HG02885 (cell line): ENCODE results near the gene C6orf132.
"Not testable (repeated sequence)": the region's sequence is repeated elsewhere in the genome, so short reads cannot be mapped to it uniquely, and the experiment has no call there.

Experiments used
- ATAC-seq: cut with Tn5 transposase; IDR thresholded peaks from one replicate; pipeline ENCODE4 v1.9.1; 2021; ENCODE audit warnings: mild to moderate bottlenecking; ENCODE audit not compliant: unreplicated experiment, poor library complexity

The C6orf132 gene, protein sequence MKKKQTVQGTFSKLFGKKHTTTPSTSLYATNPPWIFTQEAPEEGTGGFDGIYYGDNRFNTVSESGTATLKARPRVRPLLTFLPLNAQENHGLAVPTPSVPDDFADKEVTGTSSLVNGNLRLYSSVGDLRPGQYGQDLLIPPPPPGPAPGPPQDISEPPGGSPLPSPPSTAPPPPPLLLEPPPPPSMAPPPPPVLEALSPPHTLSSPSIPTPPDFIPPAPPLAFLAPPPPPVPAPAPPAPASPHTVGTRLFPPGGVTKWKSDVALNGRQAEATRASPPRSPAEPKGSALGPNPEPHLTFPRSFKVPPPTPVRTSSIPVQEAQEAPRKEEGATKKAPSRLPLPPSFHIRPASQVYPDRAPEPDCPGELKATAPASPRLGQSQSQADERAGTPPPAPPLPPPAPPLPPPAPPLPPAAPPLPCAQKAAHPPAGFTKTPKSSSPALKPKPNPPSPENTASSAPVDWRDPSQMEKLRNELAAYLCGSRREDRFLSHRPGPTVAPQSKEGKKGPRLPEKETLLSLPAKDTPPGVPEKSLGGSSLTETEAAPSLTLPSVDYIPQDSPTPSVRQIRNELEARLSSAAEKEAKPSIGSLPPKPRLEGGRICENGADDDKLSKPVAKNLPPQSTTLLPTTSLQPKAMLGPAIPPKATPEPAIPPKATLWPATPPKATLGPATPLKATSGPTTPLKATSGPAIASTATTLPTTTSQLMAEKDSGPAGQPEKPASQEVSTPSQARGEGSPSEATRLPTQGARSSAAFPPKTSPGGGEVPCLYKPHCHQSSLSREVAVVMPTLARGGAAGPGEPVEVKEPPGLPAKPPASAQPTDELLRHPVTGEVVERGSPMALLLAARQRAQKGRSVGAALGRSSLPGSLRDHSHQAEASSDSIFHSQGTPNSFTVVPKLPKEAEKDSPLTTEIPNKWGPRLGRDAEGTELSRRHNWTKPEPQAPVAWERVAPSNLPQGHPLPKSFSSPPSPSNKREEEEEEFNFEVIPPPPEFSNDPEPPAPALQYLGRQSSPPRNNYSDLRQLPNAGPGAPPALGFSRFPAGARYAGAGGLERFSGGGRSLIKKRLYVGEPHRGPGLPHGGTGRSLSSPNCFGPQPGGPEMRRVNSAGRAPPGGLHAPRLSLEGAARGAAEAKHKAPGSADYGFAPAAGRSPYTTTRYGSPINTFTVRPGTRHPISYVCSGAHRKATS

DNA sequence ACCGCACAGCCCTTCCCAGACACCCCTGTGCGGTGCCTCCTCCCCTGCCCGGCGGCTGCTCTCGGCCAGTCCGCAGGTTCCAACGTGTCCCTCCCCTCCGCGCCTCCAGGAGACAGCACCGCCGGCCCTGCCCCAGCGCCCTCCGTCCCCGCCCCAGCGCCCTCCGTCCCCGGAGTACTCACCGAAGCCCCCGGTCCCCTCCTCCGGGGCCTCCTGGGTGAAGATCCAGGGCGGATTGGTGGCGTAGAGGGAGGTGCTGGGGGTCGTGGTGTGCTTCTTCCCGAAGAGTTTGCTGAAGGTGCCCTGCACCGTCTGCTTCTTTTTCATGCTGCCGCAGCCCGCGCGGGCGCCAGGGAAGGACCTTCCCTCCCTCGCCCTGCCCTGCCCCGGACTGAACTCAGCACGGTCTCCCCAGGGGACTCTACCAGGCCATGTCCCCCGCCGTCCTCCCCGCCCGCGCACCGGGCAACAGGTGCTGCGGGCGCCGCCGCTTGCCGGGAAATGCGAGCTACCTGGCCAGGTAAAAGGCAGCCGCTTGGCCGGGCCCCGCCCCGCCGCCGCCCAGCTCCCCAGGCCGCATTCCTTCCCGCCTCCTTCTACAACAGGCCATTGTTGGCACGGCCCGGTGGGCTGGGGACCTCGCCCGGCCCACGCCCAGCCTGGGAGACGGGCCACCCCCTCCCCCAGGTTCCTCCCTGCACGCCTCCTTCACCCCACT is at the start of gene C6orf132:
Gene C6orf132 (minus strand): TSS at position 503 of the 718 bp plus-strand sequence. CDS start 176 bp downstream, at position 327.
- ATAC-seq = no peak

DNA sequence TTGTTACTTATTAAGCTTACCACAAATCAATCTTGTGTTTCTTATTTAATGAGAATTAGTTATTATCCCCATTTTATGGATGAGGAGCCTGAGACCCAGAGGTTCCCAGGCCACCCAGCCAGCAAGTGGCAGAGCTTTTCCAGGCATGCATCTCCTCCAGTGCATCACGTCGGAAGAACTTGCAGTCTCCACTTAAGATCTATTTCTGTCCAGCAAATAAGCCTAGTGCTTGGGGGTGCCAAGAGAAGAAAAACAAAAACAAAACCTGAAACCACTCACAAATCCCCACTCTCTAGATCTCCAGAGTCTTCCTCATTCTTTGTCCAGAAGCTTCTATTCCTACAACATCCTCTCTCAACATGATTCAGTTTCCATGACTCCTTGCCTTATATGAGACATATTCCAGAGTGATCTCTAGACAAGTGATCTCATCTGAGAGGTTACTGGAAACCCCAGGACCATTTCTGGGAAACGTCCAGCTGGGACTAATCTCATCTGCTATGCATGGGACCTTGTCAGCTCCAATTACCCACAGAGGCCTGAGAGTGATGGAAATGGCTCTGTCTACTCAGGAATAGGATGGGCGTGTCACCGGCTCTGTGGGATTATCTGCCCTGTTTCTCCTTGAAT is 48.2 kb upstream of the C6orf132 start:
- ATAC-seq = no peak

DNA sequence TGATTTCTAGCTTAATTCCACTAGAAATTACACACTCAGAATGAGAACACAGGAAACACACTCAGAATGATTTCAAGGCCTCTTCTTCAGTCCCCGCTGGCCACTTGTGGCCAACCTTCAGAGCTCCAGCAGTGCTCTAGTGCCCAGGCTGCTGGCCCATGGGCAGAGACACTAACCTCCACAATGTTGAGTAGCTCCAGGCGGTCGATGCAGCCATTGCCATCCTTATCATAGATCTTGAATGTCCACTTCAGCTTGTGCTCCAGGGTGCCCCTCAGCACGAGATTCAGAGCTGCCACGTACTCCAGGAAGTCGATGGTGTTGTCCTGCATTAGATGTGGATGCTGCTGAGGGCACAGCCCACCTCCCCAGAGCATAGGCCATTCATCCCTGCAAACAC is 46.0 kb upstream of the C6orf132 start:
- no peak for ATAC-seq

DNA sequence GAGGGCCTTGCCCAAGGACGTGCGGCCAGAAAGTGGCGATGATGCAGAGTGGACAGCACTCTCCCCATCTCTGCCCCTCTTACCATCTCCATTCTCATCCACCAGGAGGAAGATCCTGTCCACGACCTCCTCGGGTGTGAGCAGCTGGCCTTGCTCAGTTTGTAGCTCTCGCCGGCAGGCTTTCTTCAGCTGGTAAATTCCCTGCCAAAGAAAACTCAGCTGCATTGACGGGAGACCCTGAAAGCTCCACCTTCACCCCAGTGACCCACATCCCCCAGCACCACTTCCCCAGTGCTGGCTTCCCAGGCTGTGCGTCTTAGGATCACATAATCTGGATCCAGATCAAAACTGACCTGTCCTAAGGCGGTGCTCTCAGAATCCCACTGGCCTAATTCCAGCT is 43.2 kb upstream of the C6orf132 start:
- no peak for ATAC-seq

DNA sequence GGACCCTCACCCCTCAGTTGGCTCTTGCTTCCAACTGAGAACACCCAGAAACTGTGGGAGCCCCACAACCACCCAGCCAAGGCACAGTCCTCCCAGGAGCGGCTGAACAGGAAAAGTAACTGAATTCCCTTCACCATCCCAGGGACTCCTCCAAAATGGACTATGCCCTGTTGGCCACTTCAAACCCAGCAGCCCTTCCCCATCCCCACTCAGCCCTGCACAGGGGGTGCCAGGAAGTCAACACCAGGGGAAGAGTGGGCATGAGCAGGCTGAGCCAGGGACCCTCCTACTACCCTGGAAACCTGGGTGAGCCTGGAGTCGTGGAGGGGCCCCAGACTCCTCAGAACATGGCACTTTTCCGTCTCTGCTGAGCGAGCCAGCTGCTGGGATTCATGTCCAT is 42.1 kb upstream of the C6orf132 start:
- no peak for ATAC-seq

DNA sequence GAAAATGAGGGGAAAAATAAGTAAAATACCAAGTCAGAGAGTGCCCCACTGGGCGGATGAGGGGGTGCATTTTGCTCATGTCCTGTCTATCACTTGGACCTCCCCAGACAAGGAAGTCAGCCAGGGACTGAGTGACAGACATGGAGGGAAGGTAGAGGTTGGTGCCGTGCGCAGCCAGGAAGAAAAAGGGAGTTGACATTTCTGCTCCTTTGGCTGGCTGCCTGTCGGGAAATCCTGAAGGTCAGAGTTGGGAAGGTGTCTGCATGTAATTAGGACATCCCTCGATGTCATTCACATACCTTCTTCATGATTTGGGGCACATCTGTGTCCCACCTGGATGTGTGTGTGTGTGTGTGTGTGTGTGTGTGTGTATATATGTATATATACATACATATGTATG is 39.7 kb upstream of the C6orf132 start:
- no peak for ATAC-seq

DNA sequence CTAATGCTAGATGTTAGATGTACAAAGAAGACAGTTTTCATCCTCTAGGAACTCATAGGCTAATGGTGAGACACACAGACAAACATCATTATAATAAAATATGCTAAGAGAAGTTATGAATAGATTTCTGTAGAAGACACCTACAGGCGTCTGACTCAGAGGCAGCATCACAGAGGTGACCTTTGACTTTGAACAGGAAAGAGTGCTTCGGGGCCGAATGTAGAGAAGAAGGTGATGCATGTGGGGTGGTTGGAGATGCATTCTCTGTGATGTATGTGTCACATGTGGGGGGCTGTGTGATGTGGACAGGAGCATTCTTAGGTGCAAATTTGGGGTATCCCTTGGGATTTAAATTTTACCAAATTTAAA is 37.5 kb upstream of the C6orf132 start:
- no peak for ATAC-seq

DNA sequence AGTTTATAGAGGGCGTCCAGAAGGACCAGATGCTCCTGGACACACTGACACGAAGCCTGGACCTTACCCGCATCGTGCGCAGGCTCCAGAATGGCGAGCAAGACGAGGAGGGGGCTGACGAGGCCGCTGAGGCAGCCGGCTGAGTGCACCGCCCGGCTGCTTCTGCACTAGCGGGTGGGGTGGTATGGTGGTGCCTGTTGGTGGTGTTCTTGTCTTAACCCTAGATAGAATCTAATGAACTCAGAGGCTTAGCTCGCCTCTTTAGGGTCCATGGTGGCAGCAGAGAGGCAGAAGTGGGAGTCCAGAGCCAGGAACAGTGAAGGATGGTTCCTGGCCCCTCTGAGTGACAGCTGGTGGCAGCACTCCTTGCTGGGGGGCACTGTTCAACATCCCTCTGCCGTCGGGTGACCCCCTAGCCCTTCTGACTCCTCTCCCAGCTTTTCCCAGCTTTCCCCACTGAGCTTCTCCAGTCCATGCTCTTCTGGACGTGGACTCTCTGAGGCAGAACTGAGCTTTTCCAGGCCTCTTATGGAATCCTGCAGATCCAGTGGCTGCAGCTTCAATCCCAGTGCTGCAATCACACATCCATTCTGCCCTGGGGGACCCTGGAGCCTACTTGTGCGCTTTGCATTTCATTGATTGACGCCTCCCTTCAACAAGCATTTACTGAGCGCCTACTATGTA is 37.0 kb upstream of the C6orf132 start:
- no peak for ATAC-seq

DNA sequence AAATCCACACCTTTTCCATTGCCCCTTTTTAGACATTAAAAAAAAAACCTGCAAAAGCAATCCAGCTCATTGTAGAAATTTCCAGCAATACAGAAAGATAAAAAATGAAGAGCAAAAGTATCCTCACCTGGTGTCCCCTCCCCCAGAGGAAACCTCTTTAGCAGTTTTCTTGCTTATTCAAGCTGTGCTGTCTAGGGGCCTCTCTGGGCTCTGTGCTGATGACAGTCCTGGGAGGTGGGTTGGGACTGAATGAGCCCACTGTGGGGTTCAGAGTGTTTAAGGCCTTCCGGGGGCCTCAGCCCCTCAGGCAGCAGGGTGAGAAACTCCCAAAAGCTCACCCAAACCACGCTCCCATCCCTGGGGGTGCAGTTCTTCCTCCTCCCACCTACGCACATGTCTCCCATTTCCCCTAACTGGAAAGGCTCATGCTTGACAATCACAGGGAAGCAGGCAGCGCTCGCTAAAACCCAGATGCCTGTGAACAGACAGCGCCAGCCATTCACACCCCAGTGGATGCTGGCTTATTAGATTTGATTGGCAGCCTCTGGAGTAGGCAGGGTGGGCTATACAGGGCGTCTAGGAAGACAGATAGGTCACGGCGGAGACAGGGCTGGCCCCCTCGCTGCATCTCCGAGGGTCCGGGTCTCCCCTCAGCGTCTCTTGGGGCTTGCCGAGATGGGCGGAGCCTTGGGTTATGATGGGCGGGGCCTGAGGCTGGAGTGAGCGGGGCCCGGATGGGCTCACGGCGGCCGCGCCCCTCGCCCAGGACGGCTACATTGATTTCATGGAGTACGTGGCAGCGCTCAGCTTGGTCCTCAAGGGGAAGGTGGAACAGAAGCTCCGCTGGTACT is 35.3 kb upstream of the C6orf132 start:
- no peak for ATAC-seq

DNA sequence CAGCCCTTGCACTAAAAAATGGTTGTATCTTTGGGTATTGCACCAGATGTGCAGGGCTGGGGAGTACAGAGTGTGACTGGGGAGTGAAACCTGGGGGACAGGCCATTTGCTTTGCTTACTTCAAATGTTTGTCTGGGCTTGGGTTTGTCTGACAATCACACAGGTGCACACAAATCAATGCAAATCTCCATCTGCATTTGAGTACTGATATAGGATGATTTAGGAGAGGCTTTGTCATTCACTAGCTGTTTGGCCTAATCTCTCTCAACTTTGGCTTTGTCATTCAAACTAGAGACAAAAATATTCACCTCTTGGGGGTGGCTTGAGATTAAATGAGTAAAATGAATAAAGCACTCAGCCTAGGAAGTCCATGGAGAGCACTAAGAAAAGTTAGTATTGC is 34.6 kb upstream of the C6orf132 start:
- ATAC-seq = no peak

DNA sequence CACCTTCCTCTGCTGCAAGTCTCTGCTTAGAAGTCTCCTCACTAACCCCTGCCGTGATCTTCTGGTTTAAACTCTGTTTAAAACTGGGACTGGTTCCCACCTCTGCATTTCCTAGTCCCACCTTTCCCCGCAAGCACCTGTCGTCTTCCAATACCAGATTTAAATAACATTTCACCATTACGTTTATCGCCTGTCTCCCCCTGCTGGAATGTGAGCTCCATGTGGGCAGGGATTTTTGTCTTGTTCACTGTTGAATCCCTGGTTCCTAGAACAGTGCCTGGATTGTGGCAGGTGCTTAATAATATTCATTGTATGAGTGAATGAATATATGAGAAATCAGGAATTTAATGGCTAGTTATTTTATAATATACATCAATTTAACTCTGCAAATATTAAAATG is 33.4 kb upstream of the C6orf132 start:
- no peak for ATAC-seq

DNA sequence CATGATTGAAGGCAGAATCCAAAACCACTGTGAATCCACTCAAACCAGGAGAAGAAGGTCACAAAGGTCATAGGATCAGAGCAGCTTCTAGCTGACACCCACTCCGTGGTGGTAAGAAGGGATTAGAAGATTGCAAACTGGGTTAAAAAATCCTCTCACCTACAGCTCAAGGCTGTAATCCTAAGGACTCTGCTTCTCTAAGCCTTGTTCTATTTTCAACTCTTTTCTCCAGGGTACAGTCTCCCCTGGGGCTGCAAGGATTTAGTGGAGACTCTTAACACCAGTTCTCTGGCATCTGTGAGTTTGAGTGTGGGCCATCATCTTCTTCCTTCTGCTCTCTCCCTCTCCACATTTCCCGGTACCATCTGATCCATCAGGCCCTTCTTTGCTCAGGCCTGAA is 30.7 kb upstream of the C6orf132 start, which contains the start of gene GUCA1A:
Gene GUCA1A (plus strand): TSS at position 264 of the 400 bp plus-strand sequence. CDS start 250 bp downstream, outside the sequence.
- no peak for ATAC-seq

DNA sequence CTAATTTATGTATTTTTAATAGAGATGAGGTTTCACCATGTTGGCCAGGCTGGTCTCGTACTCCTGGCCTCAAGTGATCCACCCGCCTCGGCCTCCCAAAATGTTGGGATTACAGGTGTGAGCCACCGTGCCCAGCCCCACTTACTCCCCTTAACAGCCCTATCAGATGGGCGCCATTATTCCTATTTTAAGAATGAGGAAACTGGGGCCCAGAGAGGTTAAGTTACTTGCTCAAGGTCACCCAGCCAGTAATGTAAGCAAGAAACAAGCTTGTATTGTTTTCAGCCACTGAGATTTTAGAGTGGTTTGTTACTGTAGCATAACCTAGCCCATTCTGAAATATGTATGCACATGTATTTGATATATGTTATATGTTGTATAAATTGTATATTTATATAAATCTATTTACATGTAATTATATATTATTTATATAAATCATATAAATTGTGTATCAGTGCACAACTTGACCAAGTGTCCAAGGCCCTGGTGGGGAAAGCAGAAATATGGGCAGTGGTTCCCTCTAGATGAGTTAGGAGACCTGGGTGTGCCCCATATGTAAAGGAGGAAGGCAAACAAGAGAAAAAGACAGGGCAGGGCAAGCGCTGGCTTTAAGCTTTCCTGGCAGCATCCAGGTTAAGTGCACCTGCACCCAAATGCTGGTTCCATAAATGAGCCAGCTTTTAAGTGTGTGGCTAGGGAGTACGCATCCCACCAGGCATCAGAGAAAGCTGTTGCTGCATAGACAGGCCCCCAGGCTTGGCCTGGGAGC is 29.6 kb upstream of the C6orf132 start:
- no peak for ATAC-seq

DNA sequence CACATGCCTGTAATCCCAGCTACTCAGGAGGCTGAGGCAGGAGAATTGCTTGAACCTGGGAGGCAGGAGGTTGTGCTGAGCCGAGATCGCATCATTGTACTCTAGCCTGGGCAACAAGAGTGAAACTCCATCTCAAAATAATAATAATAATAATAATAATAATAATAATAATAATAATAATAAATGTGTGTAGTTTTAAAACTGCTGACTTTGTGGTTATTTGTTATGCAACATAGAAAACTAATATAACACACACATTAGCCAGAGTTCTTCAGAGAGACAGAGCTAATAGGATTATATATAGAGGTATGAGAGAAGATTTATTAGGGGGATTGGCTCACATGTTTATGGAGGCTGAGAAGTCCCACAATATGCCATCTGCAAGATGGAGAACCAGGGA is 27.4 kb upstream of the C6orf132 start:
- ATAC-seq = not testable (repeated sequence)

DNA sequence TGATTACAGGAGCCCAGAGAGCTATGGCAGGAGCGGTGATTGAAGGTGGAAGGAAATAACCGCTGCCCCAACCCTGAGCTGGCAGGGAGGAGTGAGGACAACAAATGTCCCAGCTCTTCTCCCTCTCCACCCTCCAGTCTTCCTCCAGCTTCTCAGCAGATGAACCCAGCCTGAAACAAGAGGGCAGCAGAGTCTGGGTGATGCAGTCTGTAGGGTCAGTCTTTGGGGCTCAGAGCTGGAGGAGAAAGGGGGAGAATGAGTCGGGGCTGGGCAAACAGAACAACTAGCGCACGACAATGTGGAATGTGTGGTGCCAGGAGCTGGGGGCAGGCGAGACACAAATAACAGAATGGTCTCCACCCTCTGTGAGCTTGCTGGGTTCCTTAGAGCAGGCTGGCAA is 26.2 kb upstream of the C6orf132 start:
- ATAC-seq = no peak

DNA sequence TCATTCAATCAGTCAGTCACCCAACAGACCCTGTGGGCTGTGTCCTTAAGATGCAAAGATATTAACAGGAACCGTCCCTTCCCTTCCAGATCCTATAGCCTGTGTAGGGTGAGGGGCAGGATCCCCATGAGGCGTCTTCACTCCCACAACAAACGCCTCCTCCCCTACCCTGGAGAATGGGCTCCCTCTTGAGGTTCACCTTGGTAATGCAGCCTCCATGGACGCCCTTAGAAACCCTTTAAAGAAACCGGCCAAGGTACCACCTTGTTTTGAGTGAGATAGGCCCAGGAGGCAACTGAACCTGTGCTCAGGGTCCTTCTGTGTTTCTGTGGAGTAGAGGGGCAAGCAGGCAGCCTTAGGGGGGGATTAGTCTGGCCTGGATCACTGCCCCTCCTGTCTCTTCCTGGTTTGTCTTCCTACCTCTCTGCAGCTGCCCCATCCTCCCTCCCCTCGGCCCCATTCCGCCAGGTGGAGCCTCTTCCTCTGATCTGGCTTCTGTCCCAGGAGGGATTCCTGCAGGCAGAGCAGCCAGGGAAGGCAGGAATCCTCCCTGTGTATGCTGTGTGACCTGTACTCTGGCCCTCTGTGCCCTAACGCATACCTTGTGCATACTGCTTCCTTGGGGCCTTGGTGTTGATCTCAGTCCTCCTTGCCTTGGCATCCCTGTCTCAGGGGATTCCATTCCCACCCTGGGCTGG is 24.2 kb upstream of the C6orf132 start:
- ATAC-seq = peak; percentile 49

DNA sequence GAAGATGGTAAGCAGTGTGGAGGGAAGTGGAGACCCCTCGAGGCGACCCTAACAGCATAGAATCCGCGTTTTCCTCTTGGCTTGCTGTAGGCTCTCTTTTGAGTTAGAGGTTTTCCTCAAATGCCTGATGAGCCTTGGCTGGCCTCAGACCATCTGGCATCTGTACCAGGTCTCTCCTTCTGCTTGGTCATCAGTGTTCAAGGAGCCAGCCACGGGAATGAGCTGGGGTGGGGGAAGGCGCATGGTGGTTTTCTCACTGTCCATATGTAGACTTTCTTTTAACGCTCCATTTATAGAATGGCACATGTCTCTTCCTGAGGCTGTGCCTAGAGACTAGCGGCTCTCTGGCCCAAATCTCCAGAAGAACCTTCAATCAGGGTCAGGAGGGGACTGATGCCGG is 22.6 kb upstream of the C6orf132 start:
- ATAC-seq = no peak
